ENCODE results near the gene PITRM1. TPM values are rescaled to one million over a fixed set of nuclear protein-coding genes. Genes with fewer than 3 reads are reported as not detected.
"Not testable (repeated sequence)": the region's sequence is repeated elsewhere in the genome, so short reads cannot be mapped to it uniquely, and the experiment has no call there.

The PITRM1 gene
- total RNA-seq, 1 donor from 2014 or later, result 83.4 TPM

- no peak for DNase-seq
- Mint-ChIP-seq H3K36me3 (ENCODE audit: low read depth) (peaks cover 1% of the 10 kb centered on the region), H3K4me3 (no peak overlapping the region), H3K27ac (no peak overlapping the region), H3K4me1 (peaks cover 15% of the 10 kb centered on the region), H3K9me3 (no peaks in the 10 kb centered on the region), H3K27me3 (peaks cover 79% of the 10 kb centered on the region)
- intact Hi-C loops (cut with micrococcal nuclease), result loop anchor here (5.0 to 10.0 kb wide), 5 partner anchors 430 to 1457 kb away; no protein-coding TSS in a partner anchor
These were observed 22.3 kb upstream of the PITRM1 start for GRCh38 chr10:3194871-3195270.

GRCh38 chr10:3193751-3194150 is 21.2 kb upstream of the PITRM1 start:
- peaks cover 79% of the 10 kb centered on the region for H3K27me3 Mint-ChIP-seq
- H3K4me3 Mint-ChIP-seq, result no peak overlapping the region
- intact Hi-C loops (cut with micrococcal nuclease), result loop anchor here (10.0 kb wide), 2 partner anchors 431 to 941 kb away; no protein-coding TSS in a partner anchor
- H3K36me3 Mint-ChIP-seq (ENCODE audit: low read depth), result peaks cover 1% of the 10 kb centered on the region
- no peaks in the 10 kb centered on the region for H3K9me3 Mint-ChIP-seq
- no peak overlapping the region for H3K27ac Mint-ChIP-seq
- peaks cover 13% of the 10 kb centered on the region for H3K4me1 Mint-ChIP-seq
- DNase-seq, result no peak

- H3K36me3 Mint-ChIP-seq (ENCODE audit: low read depth), result peaks cover 1% of the 10 kb centered on the region
- H3K9me3 Mint-ChIP-seq, result no peaks in the 10 kb centered on the region
- peaks cover 73% of the 10 kb centered on the region for H3K27me3 Mint-ChIP-seq
- no peak overlapping the region for H3K4me3 Mint-ChIP-seq
- H3K27ac Mint-ChIP-seq, result no peak overlapping the region
- peak; percentile 84 for DNase-seq
- H3K4me1 Mint-ChIP-seq, result peaks cover 8% of the 10 kb centered on the region
- intact Hi-C loops (cut with micrococcal nuclease), result loop anchor here (10.0 kb wide), 2 partner anchors 432 to 942 kb away; no protein-coding TSS in a partner anchor
These were observed 20.5 kb upstream of the PITRM1 start for GRCh38 chr10:3192856-3193635.

- DNase-seq, result no peak
- Mint-ChIP-seq H3K9me3 (no peaks in the 10 kb centered on the region), H3K36me3 (ENCODE audit: low read depth) (no peaks in the 10 kb centered on the region), H3K4me3 (no peak overlapping the region), H3K27me3 (peaks cover 68% of the 10 kb centered on the region), H3K27ac (no peak overlapping the region), H3K4me1 (peaks cover 8% of the 10 kb centered on the region)
- intact Hi-C loops (cut with micrococcal nuclease), result loop anchor here (10.0 kb wide), 2 partner anchors 434 to 944 kb away; no protein-coding TSS in a partner anchor
These were observed 18.2 kb upstream of the PITRM1 start for GRCh38 chr10:3190817-3191216.

- Mint-ChIP-seq H3K4me1 (peaks cover 10% of the 10 kb centered on the region), H3K27me3 (peaks cover 62% of the 10 kb centered on the region)
- H3K4me3 Mint-ChIP-seq; H3K9me3 Mint-ChIP-seq; H3K36me3 Mint-ChIP-seq (ENCODE audit: low read depth); intact Hi-C loops (cut with micrococcal nuclease); DNase-seq; H3K27ac Mint-ChIP-seq: not testable (repeated sequence)
These were observed 14.6 kb upstream of the PITRM1 start for GRCh38 chr10:3187229-3187628.

GRCh38 chr10:3186368-3186767 is 13.8 kb upstream of the PITRM1 start:
- intact Hi-C loops (cut with micrococcal nuclease), result loop anchor here (1.0 kb wide), 1 partner anchor 14 kb away; the partner anchor contains the start of gene PITRM1
- Mint-ChIP-seq H3K9me3 (no peaks in the 10 kb centered on the region), H3K4me1 (peaks cover 12% of the 10 kb centered on the region), H3K4me3 (no peak overlapping the region), H3K27ac (peak overlapping the region; percentile 49), H3K36me3 (ENCODE audit: low read depth) (no peaks in the 10 kb centered on the region), H3K27me3 (peaks cover 64% of the 10 kb centered on the region)
- DNase-seq, result peak; percentile 84

- no peak for DNase-seq
- H3K27ac Mint-ChIP-seq, result no peak overlapping the region
- no peaks in the 10 kb centered on the region for H3K36me3 Mint-ChIP-seq (ENCODE audit: low read depth)
- H3K9me3 Mint-ChIP-seq, result no peaks in the 10 kb centered on the region
- no peak overlapping the region for H3K4me3 Mint-ChIP-seq
- intact Hi-C loops (cut with micrococcal nuclease), result no loop called here
- H3K4me1 Mint-ChIP-seq, result peaks cover 12% of the 10 kb centered on the region
- peaks cover 62% of the 10 kb centered on the region for H3K27me3 Mint-ChIP-seq
These were observed 12.8 kb upstream of the PITRM1 start for GRCh38 chr10:3185386-3185785.

GRCh38 chr10:3180355-3181025 is 7.9 kb upstream of the PITRM1 start:
- H3K4me3 Mint-ChIP-seq, result no peak overlapping the region
- H3K27me3 Mint-ChIP-seq, result peaks cover 71% of the 10 kb centered on the region
- DNase-seq, result no peak
- H3K36me3 Mint-ChIP-seq (ENCODE audit: low read depth), result no peaks in the 10 kb centered on the region
- no peaks in the 10 kb centered on the region for H3K9me3 Mint-ChIP-seq
- H3K4me1 Mint-ChIP-seq, result peaks cover 4% of the 10 kb centered on the region
- H3K27ac Mint-ChIP-seq, result no peak overlapping the region
- intact Hi-C loops (cut with micrococcal nuclease), result no loop called here

GRCh38 chr10:3179174-3179573 is 6.6 kb upstream of the PITRM1 start:
- Mint-ChIP-seq H3K36me3 (ENCODE audit: low read depth) (no peaks in the 10 kb centered on the region), H3K4me3 (no peak overlapping the region), H3K4me1 (peaks cover 2% of the 10 kb centered on the region), H3K9me3 (no peaks in the 10 kb centered on the region), H3K27me3 (peaks cover 64% of the 10 kb centered on the region), H3K27ac (no peak overlapping the region)
- intact Hi-C loops (cut with micrococcal nuclease), result no loop called here
- no peak for DNase-seq

GRCh38 chr10:3178042-3178441 is 5.5 kb upstream of the PITRM1 start:
- H3K36me3 Mint-ChIP-seq (ENCODE audit: low read depth), result no peaks in the 10 kb centered on the region
- peaks cover 6% of the 10 kb centered on the region for H3K4me1 Mint-ChIP-seq
- H3K27me3 Mint-ChIP-seq, result peaks cover 57% of the 10 kb centered on the region
- no peak overlapping the region for H3K4me3 Mint-ChIP-seq
- H3K9me3 Mint-ChIP-seq, result no peaks in the 10 kb centered on the region
- H3K27ac Mint-ChIP-seq, result no peak overlapping the region
- DNase-seq, result no peak
- intact Hi-C loops (cut with micrococcal nuclease), result no loop called here

- peaks cover 12% of the 10 kb centered on the region for H3K4me1 Mint-ChIP-seq
- H3K36me3 Mint-ChIP-seq (ENCODE audit: low read depth), result peaks cover 19% of the 10 kb centered on the region
- H3K27ac Mint-ChIP-seq, result peak overlapping the region; percentile 83
- DNase-seq, result no peak
- intact Hi-C loops (cut with micrococcal nuclease), result loop anchor here (2.0 kb wide), 1 partner anchor 79 kb away; no protein-coding TSS in a partner anchor
- peak overlapping the region; percentile 85 for H3K4me3 Mint-ChIP-seq
- no peaks in the 10 kb centered on the region for H3K9me3 Mint-ChIP-seq
- H3K27me3 Mint-ChIP-seq, result peaks cover 29% of the 10 kb centered on the region
These were observed 743 bp upstream of the PITRM1 start for GRCh38 chr10:3173171-3173878.

- Mint-ChIP-seq H3K4me3 (peak overlapping the region; percentile 85), H3K27me3 (peaks cover 18% of the 10 kb centered on the region), H3K9me3 (no peaks in the 10 kb centered on the region), H3K36me3 (ENCODE audit: low read depth) (peaks cover 24% of the 10 kb centered on the region), H3K4me1 (peaks cover 14% of the 10 kb centered on the region), H3K27ac (peak overlapping the region; percentile 91)
- DNase-seq, result no peak
- intact Hi-C loops (cut with micrococcal nuclease), result loop anchor here (1.0 to 2.0 kb wide), 3 partner anchors 14 to 104 kb away; no protein-coding TSS in a partner anchor
These were observed 519 bp downstream of the PITRM1 start for GRCh38 chr10:3172081-3172445.

- H3K9me3 Mint-ChIP-seq; intact Hi-C loops (cut with micrococcal nuclease); DNase-seq: not testable (repeated sequence)
- peak overlapping the region; percentile 85 for H3K4me3 Mint-ChIP-seq
- H3K4me1 Mint-ChIP-seq, result peaks cover 14% of the 10 kb centered on the region
- H3K27ac Mint-ChIP-seq, result peak overlapping the region; percentile 91
- peaks cover 14% of the 10 kb centered on the region for H3K27me3 Mint-ChIP-seq
- H3K36me3 Mint-ChIP-seq (ENCODE audit: low read depth), result peaks cover 29% of the 10 kb centered on the region
These were observed 1.1 kb downstream of the PITRM1 start for GRCh38 chr10:3171488-3171887.

Data from activated CD4-positive, alpha-beta T cell treated with anti-CD3 and anti-CD28 coated beads, Interleukin-2, amount 10 ng/mL, durations not matched to agents 24 days and 14 days (primary cell).